Panc1 (cell line): Measurements from ENCODE around the gene CACNA2D4. TPM values are rescaled to one million over a fixed set of nuclear protein-coding genes. Genes with fewer than 3 reads are reported as not detected.

Source experiments
- ATAC-seq: fragments of 200-7000 bp; cut with Tn5 transposase; 2 replicates; pipeline ENCODE4 v1.9.1; 2020; ENCODE audit warnings: mild to moderate bottlenecking, moderate library complexity
- BruUV-seq: library from RNA; stranded (reverse); fragments of 400-500 nt; replicated peaks from 2 replicates; lab custom pipeline; 2021; lab: Mats Ljungman, UMichigan
- CTCF ChIA-PET: fragments of 300-600 bp; sonication (Branson Sonifier 250); formaldehyde crosslinking; loops from one replicate; lab custom pipeline; 2022; ENCODE audit warnings: antibody characterized with exemption; lab: Charles Lee
- POLR2A ChIA-PET: fragments of 300-600 bp; sonication (Branson Sonifier 250); formaldehyde crosslinking; loops from one replicate; lab custom pipeline; 2022; ENCODE audit warnings: antibody characterized with exemption; lab: Charles Lee
- DNase-seq: peaks from one replicate; pipeline ENCODE4 v3.0.0-alpha.2; 2010; ENCODE audit warnings: low read depth, low spot score
- H3K27ac ChIP-seq: 2 replicates; pipeline ENCODE4 v1.5.1; 2011; ENCODE audit warnings: mild to moderate bottlenecking, low read length, inconsistent platforms
- H3K27me3 ChIP-seq: fragments of 200-500 bp; sonication (Bioruptor generic); 2 replicates; pipeline ENCODE4 v1.6.0; 2014; ENCODE audit warnings: low read length, inconsistent platforms; ENCODE audit not compliant: control insufficient read depth, insufficient read depth
- H3K36me3 ChIP-seq: fragments of 200-500 bp; sonication (Bioruptor generic); 2 replicates; pipeline ENCODE4 v1.5.1; 2014; ENCODE audit warnings: inconsistent platforms, mild to moderate bottlenecking, low read length, moderate library complexity; ENCODE audit not compliant: control insufficient read depth, insufficient read depth
- H3K4me1 ChIP-seq: 2 replicates; pipeline ENCODE4 v1.5.1; 2011; ENCODE audit warnings: inconsistent platforms, mild to moderate bottlenecking, low read length, moderate library complexity; ENCODE audit not compliant: control insufficient read depth, insufficient read depth
- H3K4me3 ChIP-seq, 2 experiments: 2 replicates each; pipeline ENCODE4 v1.5.1; 2011 to 2012; ENCODE audit warnings: low read depth in 2 of 2, low read length in 2 of 2, mild to moderate bottlenecking in 2 of 2, inconsistent platforms in 1 of 2, moderate library complexity in 1 of 2
- H3K9me3 ChIP-seq: fragments of 200-500 bp; sonication (Bioruptor generic); 2 replicates; pipeline ENCODE4 v1.5.1; 2014; ENCODE audit warnings: low read depth, mild to moderate bottlenecking, inconsistent platforms, low read length, moderate library complexity; ENCODE audit not compliant: control insufficient read depth, insufficient read depth
- CTCF ChIP-seq: fragments of 450-650 bp; IDR thresholded peaks from 2 replicates; pipeline ENCODE4 v1.5.1; 2017; ENCODE audit warnings: mild to moderate bottlenecking
- POLR2AphosphoS5 ChIP-seq: IDR thresholded peaks from 2 replicates; pipeline ENCODE4 v1.6.1; 2012; ENCODE audit warnings: mild to moderate bottlenecking, low read depth, low read length, moderate library complexity
- REST ChIP-seq, 2 experiments: IDR thresholded peaks; 2 replicates each; pipeline ENCODE4 v1.6.1; 2011 to 2012; ENCODE audit warnings: low read depth in 2 of 2, control low read depth in 1 of 2, low read length in 1 of 2, mild to moderate bottlenecking in 1 of 2, moderate library complexity in 1 of 2; ENCODE audit not compliant: insufficient read depth in 1 of 2
- SIN3A ChIP-seq: IDR thresholded peaks from 2 replicates; pipeline ENCODE4 v1.6.1; 2012; ENCODE audit warnings: low read depth, mild to moderate bottlenecking, low read length, moderate library complexity, borderline replicate concordance; ENCODE audit not compliant: insufficient read depth
- TCF7L2 ChIP-seq: IDR thresholded peaks from 2 replicates; pipeline ENCODE4 v1.6.1; 2011; ENCODE audit warnings: mild to moderate bottlenecking, low read depth, low read length, inconsistent platforms
- in situ Hi-C: cut with HindIII; loops from 2 replicates; pipeline ENCODE4 v1.10.0; 2016; ENCODE audit warnings: low sequenced_read_pairs, low pct_unique_long_range_greater_than_20kb
- intact Hi-C: fragments of 100-400 bp; cut with micrococcal nuclease; formaldehyde crosslinking; loops from one replicate; pipeline ENCODE4 v1.10.0; 2022; ENCODE audit not compliant: unreplicated experiment
- total RNA-seq: library from RNA; stranded (reverse); gene quantifications from one replicate; pipeline ENCODE4 v1.2.1, GENCODE V29; 2021; ENCODE audit not compliant: unreplicated experiment

CACNA2D4 gene
- total RNA-seq, 1 experiment from 2014 or later: 0.15 TPM

GRCh38 chr12:1833596-1834028 lies 84.8 kb downstream of the CACNA2D4 start:
- intact Hi-C loops (no loop called here), in situ Hi-C loops (no loop called here)
- BruUV-seq: no TSS peak
- no peak for TF ChIP-seq CTCF
- no peak for TF ChIP-seq REST (IDR thresholded peaks at IDR 0.05; ENCODE audit: insufficient read depth in 1 of 2, low read depth in 2 of 2, low read length in 1 of 2)
- TF ChIP-seq TCF7L2: no peak
- no peak for TF ChIP-seq POLR2AphosphoS5
- no peak for TF ChIP-seq SIN3A
- ATAC-seq (no peak), DNase-seq (no peak)
- Histone ChIP-seq H3K27ac (no peak overlapping the region), H3K27me3 (no peaks in the 10 kb centered on the region), H3K4me3 (no peak overlapping the region), H3K4me1 (peaks cover 4% of the 10 kb centered on the region; the same call in 1 of the 2 replicates), H3K9me3 (no peaks in the 10 kb centered on the region), H3K36me3 (no peaks in the 10 kb centered on the region)
- POLR2A ChIA-PET: no interaction called here
- CTCF ChIA-PET: no interaction called here

- in situ Hi-C loops: no loop called here
- Histone ChIP-seq H3K36me3 (no peaks in the 10 kb centered on the region), H3K4me3 (no peak overlapping the region), H3K4me1 (peaks cover 4% of the 10 kb centered on the region; the same call in 1 of the 2 replicates), H3K27ac (no peak overlapping the region), H3K9me3 (no peaks in the 10 kb centered on the region), H3K27me3 (no peaks in the 10 kb centered on the region)
- intact Hi-C loops: no loop called here
- TF ChIP-seq POLR2AphosphoS5: no peak
- no peak for TF ChIP-seq REST (IDR thresholded peaks at IDR 0.05; ENCODE audit: insufficient read depth in 1 of 2, low read depth in 2 of 2, low read length in 1 of 2)
- TF ChIP-seq CTCF: no peak
- TF ChIP-seq TCF7L2: no peak
- no peak for TF ChIP-seq SIN3A
- ATAC-seq (no peak), DNase-seq (no peak)
- ChIA-PET CTCF (no interaction called here), POLR2A (no interaction called here)
- BruUV-seq: no TSS peak
Measured at GRCh38 chr12:1832801-1833595, 85.5 kb downstream of the CACNA2D4 start.
